Motor neuron (in vitro differentiated cells): ENCODE measurements around the gene LSS. TPM values are rescaled to one million over a fixed set of nuclear protein-coding genes. Genes with fewer than 3 reads are reported as not detected.
"Not testable (repeated sequence)": the region's sequence is repeated elsewhere in the genome, so short reads cannot be mapped to it uniquely, and the experiment has no call there.

Experiments
- ATAC-seq, 8 experiments: fragments of 200-7000 bp; cut with Tn5 transposase; replicated peaks in 6 of 8; 2 replicates each; pipeline ENCODE4 v1.8.0; 2021; ENCODE audit warnings: mild to moderate bottlenecking in 8 of 8, moderate library complexity in 8 of 8
- H3K27ac ChIP-seq, 2 donors: fragments of 250-450 bp; sonication (Bioruptor Pico); 2 replicates each; pipeline ENCODE4 v1.9.0; 2021; ENCODE audit warnings: antibody characterized with exemption in 2 of 2, mild to moderate bottlenecking in 2 of 2, moderate library complexity in 1 of 2
- H3K4me1 ChIP-seq, 2 donors: fragments of 250-450 bp; sonication (Bioruptor Pico); replicated peaks in 1 of 2; 2 replicates each; pipeline ENCODE4 v1.6.1; 2021; ENCODE audit warnings: antibody characterized with exemption in 2 of 2, mild to moderate bottlenecking in 2 of 2, moderate library complexity in 1 of 2
- H3K4me3 ChIP-seq, 5 donors: fragments of 250-450 bp; sonication (Bioruptor Pico); 2 replicates each; pipeline ENCODE4 v1.9.0; 2021; ENCODE audit warnings: antibody characterized with exemption in 5 of 5, mild to moderate bottlenecking in 5 of 5, moderate library complexity in 4 of 5
- WGBS, 10 experiments: fragments of 450-650 bp; shearing (Covaris generic); methylation state at CpG; one replicate each; pipeline ENCODE4 v1.0.0; 2022; 5-methylcytosine and 5-hydroxymethylcytosine counted together
- in situ Hi-C, 9 experiments: fragments of 400-800 bp; cut with MboI; loops; one replicate each; pipeline ENCODE4 v1.15.0; 2021; ENCODE audit warnings: low sequenced_read_pairs in 9 of 9, low pct_unique_long_range_greater_than_20kb in 2 of 9; ENCODE audit not compliant: unreplicated experiment in 9 of 9
- total RNA-seq, 8 experiments: library from RNA; unstranded; fragments of 300-600 nt; gene quantifications; 2 replicates each; pipeline versions ENCODE4 v1.2.3 to v1.2.4, GENCODE V29; 2022

The LSS gene
- total RNA-seq, 8 experiments from 2014 or later: 24.5 to 177 (median 51.8) TPM

- ATAC-seq: no peak
- Histone ChIP-seq H3K27ac (peak overlapping the region in 1 of 2 donors; percentile 52), H3K4me3 (no peak overlapping the region), H3K4me1 (peaks cover 2 to 3% of the 10 kb centered on the region in 2 donors)
- in situ Hi-C loops: no loop called here
- WGBS, 10 experiments: 80 to 100% (median 85%) methylated on average over 1 to 11 of the region's 21 CpGs; no CpG with 5 or more reads in 4 of the 10 experiments
Observed at GRCh38 chr21:46142582-46143473, 85.7 kb downstream of the LSS start.

- 88 to 100% (median 98%) methylated on average over 1 to 15 of the region's 45 CpGs; no CpG with 5 or more reads in 1 of the 10 experiments for WGBS, 10 experiments
- H3K4me3 ChIP-seq: peak overlapping the region in 1 of 5 donors; percentile 3
Observed at GRCh38 chr21:46141767-46142581, 86.6 kb downstream of the LSS start.

GRCh38 chr21:46140352-46141003 lies 88.1 kb downstream of the LSS start:
- H3K4me1 ChIP-seq: peaks cover 8 to 16% of the 10 kb centered on the region in 2 donors
- H3K27ac ChIP-seq, in situ Hi-C loops, ATAC-seq, H3K4me3 ChIP-seq: not testable (repeated sequence)
- WGBS, 10 experiments: 51 to 86% (median 72%) methylated on average over 2 to 18 of the region's 29 CpGs; no CpG with 5 or more reads in 3 of the 10 experiments

More at GRCh38 chr21:46141767-46142581, 86.6 kb downstream of the LSS start:
- H3K4me1 ChIP-seq: peaks cover 3 to 9% of the 10 kb centered on the region in 2 donors
- in situ Hi-C loops: no loop called here
- no peak for ATAC-seq
- H3K27ac ChIP-seq: no peak overlapping the region

- in situ Hi-C loops: no loop called here
- WGBS, 10 experiments: 82 to 100% (median 88%) methylated on average over 2 to 11 of the region's 15 CpGs; no CpG with 5 or more reads in 6 of the 10 experiments
- no peak overlapping the region for H3K4me3 ChIP-seq
- ATAC-seq: no peak
- peaks cover 8 to 16% of the 10 kb centered on the region in 2 donors for H3K4me1 ChIP-seq
- no peak overlapping the region for H3K27ac ChIP-seq
Observed at GRCh38 chr21:46139686-46140085, 88.9 kb downstream of the LSS start.

- ATAC-seq: no peak
- no peak overlapping the region for H3K4me3 ChIP-seq
- no peak overlapping the region for H3K27ac ChIP-seq
- in situ Hi-C loops: no loop called here
- peaks cover 4 to 14% of the 10 kb centered on the region in 2 donors for H3K4me1 ChIP-seq
- 80 to 90% methylated on average over 2 of the region's 28 CpGs; no CpG with 5 or more reads in 8 of the 10 experiments for WGBS, 10 experiments
Observed at GRCh38 chr21:46138383-46138970, 90.1 kb downstream of the LSS start.

Other genes starting within 250 kb of the LSS start
- 100 to 1,000 TPM in 3 of 8 experiments, 10 to 100 TPM in 5; 12.4 to 184 (median 81.7) TPM for gene COL6A1, start 247.0 kb downstream of the LSS start, total RNA-seq
- gene COL6A2, start 130.7 kb downstream of the LSS start, total RNA-seq: 100 to 1,000 TPM in 1 of 8 experiments, 10 to 100 TPM in 1, 1 to 10 TPM in 6; 2.6 to 153 (median 5.0) TPM
- gene FTCD, start 73.2 kb downstream of the LSS start, total RNA-seq: 1 to 10 TPM in 3 of 8 experiments, under 1 TPM in 2, not detected in 3; 0.29 to 4.0 (median 1.1) TPM
- gene SPATC1L, start 44.3 kb downstream of the LSS start, total RNA-seq: 10 to 100 TPM in 6 of 8 experiments, 1 to 10 TPM in 2; 9.5 to 16.8 (median 13.1) TPM
- 10 to 100 TPM; 41.5 to 99.3 (median 50.8) TPM for gene MCM3AP, start 56.8 kb upstream of the LSS start, total RNA-seq
- 10 to 100 TPM; 19.4 to 43.8 (median 32.7) TPM for gene YBEY, start 57.6 kb upstream of the LSS start, total RNA-seq
- gene C21orf58, start 95.1 kb upstream of the LSS start, total RNA-seq: 10 to 100 TPM in 2 of 8 experiments, 1 to 10 TPM in 5, under 1 TPM in 1; 0.92 to 15.3 (median 2.8) TPM
- 10 to 100 TPM in 7 of 8 experiments, 1 to 10 TPM in 1; 8.9 to 49.0 (median 14.3) TPM for gene PCNT, start 95.4 kb upstream of the LSS start, total RNA-seq
- 10 to 100 TPM; 13.2 to 70.9 (median 16.5) TPM for gene DIP2A, start 230.1 kb upstream of the LSS start, total RNA-seq